Measurements from ENCODE around the gene IFNL2. TPM values are rescaled to one million over a fixed set of nuclear protein-coding genes. Genes with fewer than 3 reads are reported as not detected.
A peak's percentile ranks its signal among the peaks of the same experiment; 100 is the strongest.

The IFNL2 gene
- total and polyA plus RNA-seq, 9 of the 15 experiments (the other 6 are each of a cell fraction or from before 2014, with no cell fraction given), result not detected

DNA sequence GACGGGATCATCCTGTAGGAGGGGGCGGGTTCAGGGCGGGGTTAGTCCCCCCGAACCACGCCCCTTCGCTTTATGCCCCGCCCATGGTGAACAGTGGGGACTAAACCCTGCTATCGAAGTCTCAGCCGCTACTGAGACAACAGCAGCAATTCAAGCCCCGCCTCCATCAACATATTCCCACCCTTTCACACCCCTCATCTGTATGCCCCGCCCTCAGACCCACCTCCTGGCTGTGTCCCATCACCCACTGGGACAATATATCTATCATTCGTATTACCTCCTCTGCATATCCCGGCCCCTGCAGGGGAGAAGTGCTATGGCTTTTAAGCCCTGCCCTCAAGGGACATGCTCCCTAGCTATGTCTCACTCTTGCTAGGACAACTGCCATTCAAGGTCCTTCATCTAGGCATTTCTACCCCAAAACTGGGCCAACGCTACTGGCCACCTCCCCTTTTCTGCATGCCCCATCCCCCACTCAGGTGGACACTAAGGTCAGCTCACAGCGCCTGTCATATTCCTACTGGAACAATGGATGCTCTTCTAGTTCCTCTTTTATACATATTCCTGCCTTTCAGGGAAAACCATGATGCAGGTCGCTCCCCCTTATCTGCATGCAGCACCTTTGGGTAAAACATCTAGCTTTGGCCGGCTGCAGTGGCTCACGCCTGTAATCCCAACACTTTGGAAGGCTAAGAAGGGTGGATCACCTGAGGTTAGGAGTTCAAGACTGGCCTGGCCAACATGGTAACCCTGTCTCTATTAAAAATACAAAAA, 40.5 kb downstream of the IFNL2 start (continued):
- TF ChIP-seq, protein P1, sequence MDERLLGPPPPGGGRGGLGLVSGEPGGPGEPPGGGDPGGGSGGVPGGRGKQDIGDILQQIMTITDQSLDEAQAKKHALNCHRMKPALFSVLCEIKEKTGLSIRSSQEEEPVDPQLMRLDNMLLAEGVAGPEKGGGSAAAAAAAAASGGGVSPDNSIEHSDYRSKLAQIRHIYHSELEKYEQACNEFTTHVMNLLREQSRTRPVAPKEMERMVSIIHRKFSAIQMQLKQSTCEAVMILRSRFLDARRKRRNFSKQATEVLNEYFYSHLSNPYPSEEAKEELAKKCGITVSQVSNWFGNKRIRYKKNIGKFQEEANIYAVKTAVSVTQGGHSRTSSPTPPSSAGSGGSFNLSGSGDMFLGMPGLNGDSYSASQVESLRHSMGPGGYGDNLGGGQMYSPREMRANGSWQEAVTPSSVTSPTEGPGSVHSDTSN (CRISPR knock-in tag; IDR thresholded peaks at IDR 0.05; ENCODE audit: low read depth), result no peak
- TF ChIP-seq, protein P1 (tag; conservative IDR thresholded peaks at IDR 0.05; ENCODE audit: low read depth), result no peak
- TF ChIP-seq ZKSCAN8 (CRISPR knock-in tag; IDR thresholded peaks at IDR 0.05) (no peak), SOX6 (IDR thresholded peaks at IDR 0.05) (peak; percentile 82), ZBED1 (IDR thresholded peaks at IDR 0.05) (no peak), PHB (CRISPR knock-in tag; IDR thresholded peaks at IDR 0.05) (no peak), NFYB (IDR thresholded peaks at IDR 0.05; ENCODE audit: extremely low read depth, insufficient read length) (no peak), CEBPG (CRISPR knock-in tag; IDR thresholded peaks at IDR 0.05) (peak; percentile 61; the same call in 1 of the 2 replicates), CEBPG (tag; conservative IDR thresholded peaks at IDR 0.05 in 1 of 2, IDR thresholded peaks at IDR 0.05 in 1 of 2) (no peak), E2F4 (CRISPR knock-in tag; IDR thresholded peaks at IDR 0.05; ENCODE audit: low read depth) (no peak), ZNF75A (CRISPR knock-in tag; IDR thresholded peaks at IDR 0.05) (no peak), SAP30 (IDR thresholded peaks at IDR 0.05; ENCODE audit: borderline replicate concordance, insufficient read depth, low read depth, low read length, poor library complexity, severe bottlenecking) (no peak), ZNF444 (CRISPR knock-in tag; IDR thresholded peaks at IDR 0.05) (no peak), ZNF197 (CRISPR knock-in tag; IDR thresholded peaks at IDR 0.05; ENCODE audit: low read depth) (no peak), ZNF561 (CRISPR knock-in tag; conservative IDR thresholded peaks at IDR 0.05) (no peak), ZNF655 (CRISPR knock-in tag; IDR thresholded peaks at IDR 0.05) (no peak), HNRNPLL (IDR thresholded peaks at IDR 0.05; ENCODE audit: low read depth, low read length, poor library complexity, severe bottlenecking) (no peak)
- TF ChIP-seq, protein P2, sequence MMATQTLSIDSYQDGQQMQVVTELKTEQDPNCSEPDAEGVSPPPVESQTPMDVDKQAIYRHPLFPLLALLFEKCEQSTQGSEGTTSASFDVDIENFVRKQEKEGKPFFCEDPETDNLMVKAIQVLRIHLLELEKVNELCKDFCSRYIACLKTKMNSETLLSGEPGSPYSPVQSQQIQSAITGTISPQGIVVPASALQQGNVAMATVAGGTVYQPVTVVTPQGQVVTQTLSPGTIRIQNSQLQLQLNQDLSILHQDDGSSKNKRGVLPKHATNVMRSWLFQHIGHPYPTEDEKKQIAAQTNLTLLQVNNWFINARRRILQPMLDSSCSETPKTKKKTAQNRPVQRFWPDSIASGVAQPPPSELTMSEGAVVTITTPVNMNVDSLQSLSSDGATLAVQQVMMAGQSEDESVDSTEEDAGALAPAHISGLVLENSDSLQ (IDR thresholded peaks at IDR 0.05), result peak; percentile 52

Data from K562 (cell line).